HG03520 (cell line): ENCODE data around the gene KDM4C.

Experiments used
- ATAC-seq: cut with Tn5 transposase; IDR thresholded peaks from one replicate; pipeline ENCODE4 v1.9.1; 2021; ENCODE audit warnings: mild to moderate bottlenecking, moderate library complexity; ENCODE audit not compliant: unreplicated experiment

Gene KDM4C

GRCh38 chr9:6899274-6899673, 141.5 kb downstream of the KDM4C start:
- no peak for ATAC-seq

DNA sequence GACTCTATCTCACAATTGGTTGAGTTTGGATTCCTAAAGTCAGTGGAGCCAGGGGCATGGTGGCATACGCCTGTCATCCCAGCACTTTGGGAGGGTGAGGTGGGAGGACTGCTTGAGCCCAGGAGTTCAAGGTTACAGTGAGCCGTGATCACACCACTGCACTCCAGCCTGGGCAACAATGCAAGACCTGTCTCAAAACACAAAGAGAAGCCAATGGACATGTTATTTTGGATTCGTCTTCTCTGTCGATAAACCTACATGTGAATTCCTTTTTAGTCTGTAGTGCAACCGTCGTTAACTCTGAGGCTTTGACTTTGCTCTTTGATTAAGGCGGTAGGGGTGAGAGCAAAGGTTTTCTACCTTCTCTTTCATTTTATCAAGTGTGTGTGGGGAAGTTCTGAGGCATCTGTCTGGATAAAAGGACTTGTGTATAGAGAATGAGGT, 142.7 kb downstream of the KDM4C start:
- ATAC-seq = no peak

DNA sequence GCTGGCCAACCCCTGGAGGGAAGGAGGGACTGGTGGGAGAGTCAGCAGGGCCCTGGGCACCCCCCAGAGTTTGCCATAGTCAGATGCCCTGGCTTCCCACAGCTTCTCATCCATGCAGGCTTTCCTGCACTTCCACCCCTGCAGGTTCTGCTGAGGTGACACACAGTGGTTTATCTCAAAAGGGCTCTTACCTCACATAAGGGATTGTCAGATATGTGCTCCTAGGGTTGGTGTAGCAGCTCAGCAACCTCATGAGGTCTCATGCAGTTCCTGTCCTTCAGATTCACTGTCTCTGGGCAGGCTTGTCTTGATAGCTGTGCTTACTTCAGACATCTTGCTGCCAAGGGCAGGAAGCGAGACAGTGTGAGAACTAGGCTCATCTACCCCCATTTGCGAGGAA, 143.4 kb downstream of the KDM4C start:
- no peak for ATAC-seq

- no peak for ATAC-seq
These were observed 144.7 kb downstream of the KDM4C start for GRCh38 chr9:6902423-6902822.

DNA sequence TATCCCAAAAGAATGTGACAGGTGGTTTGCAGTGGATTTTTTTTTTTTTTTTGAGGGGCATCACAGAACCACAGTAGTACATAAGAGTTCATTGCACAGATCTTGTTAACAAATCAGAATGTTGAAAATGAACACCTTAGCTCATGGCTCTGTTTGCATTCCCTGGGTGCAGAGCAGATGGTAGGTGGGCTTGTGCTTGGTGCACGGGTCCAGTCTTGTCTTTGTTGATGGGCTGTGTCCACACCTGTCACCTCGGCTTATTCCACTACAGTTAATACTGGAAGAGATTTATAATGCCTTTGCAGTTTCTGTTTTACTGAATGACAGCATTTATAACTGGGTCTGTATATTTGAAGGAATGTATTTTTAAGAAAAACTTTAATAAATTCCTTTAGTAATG, 146.6 kb downstream of the KDM4C start:
- no peak for ATAC-seq

- ATAC-seq = no peak
These were observed 148.1 kb downstream of the KDM4C start for GRCh38 chr9:6905850-6906375.

- ATAC-seq = no peak
These were observed 150.1 kb downstream of the KDM4C start for GRCh38 chr9:6907772-6908381.

GRCh38 chr9:6909181-6909580, 151.4 kb downstream of the KDM4C start:
- no peak for ATAC-seq

- ATAC-seq = no peak
These were observed 152.3 kb downstream of the KDM4C start for GRCh38 chr9:6910032-6910431.

DNA sequence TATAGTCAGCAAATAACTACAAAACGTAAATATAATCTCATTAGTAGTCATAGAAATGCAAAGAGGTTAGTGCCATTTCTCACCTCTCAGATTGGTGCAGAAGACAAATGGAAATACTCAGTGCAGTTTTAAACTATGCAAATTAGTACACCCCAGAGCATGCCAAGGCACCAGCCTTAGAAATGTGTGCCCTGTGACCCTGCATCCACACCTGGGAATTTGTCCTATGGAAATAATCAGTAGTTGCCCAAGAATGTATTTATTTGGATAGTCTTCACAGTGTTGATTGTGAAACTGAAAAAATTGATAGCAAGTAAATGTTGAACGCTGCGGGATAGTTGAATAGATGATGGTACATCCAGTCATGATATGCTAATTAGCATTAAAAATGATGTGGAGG, 152.7 kb downstream of the KDM4C start:
- ATAC-seq = no peak

GRCh38 chr9:6911901-6912638, 154.3 kb downstream of the KDM4C start:
- no peak for ATAC-seq

DNA sequence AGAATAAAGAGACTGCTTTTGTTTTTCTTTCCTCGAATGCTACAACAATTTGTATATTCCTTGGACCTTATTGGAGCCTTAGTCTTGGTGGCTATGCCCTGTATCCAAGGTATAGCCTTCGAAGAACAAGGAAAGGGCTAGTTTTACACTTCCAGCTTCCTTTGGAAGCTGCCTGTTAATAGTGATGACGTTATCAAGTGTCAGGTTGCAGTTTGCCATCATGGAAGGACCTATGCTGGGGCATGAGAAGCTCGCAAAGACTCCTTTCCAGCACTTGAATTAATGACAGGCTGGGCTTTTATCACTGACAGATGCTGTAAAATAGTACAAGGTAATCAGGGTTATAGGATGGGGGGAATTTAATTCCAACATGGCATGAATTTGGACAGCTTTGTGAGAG, 157.9 kb downstream of the KDM4C start:
- ATAC-seq = no peak

DNA sequence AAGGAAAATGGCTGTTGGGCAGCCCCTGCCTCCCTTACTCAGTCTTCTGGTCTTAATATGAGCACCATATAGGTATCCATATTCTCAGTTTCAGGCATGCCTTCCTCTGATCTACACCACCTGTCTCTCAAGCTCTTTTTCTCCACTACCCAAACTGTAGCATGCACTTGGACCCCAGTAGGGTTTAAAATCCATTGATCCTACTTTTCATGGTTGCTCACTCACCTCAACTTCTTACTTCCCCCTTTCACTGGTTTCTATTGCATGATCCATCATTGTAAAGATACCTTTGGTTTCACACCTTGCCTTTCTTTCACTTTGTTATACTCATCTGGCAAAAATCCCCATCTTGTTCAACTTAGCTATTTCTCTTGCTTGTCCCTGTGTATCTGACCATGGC, 159.4 kb downstream of the KDM4C start:
- peak; percentile 83 for ATAC-seq

GRCh38 chr9:6920041-6920440, 162.3 kb downstream of the KDM4C start:
- ATAC-seq = no peak

GRCh38 chr9:6921315-6921714, 163.5 kb downstream of the KDM4C start:
- no peak for ATAC-seq

DNA sequence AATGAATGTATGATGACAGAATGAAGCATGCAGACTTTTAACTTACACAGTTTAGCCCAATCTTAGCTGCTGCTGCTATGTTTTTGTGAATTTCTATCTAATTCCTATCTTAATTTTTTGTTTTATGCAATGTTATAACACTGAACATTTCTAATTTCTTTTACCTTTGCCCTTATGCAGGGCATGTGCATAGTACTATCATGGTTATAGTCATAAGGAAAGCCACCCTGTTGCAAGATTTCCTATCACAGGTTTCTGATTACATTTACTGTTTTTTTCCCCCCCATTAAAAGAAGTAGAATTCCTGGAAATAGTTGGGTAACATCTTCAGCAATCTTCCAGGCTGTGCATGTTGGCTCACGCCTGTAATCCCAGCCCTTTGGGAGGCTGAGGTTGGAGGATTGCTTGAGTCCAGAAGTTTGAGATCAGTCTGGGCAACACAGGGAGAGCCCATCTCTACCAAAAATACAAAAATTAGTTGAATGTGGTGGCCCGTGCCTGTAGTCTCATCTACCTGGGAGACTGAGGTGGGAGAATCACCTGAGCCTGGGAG, 164.4 kb downstream of the KDM4C start:
- no peak for ATAC-seq

DNA sequence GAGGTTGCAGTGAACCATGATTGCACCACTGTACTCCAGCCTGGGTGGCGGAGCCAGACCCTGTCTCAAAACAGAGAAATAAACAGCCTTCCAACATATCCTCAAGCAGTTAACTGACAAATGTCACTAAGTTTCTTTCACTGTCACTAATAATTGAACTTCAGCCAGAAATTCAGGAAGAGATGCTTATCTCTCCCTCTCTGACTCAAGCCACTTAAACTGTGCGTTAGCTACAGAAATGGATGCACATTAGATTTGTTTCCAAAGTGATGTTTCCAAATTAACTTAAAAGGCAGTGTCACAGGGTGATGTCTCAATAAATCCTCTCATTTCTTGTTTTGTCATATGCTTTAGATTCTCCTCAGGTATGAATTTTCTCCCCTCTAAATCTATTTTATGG, 164.9 kb downstream of the KDM4C start:
- no peak for ATAC-seq

- ATAC-seq = no peak
These were observed 165.3 kb downstream of the KDM4C start for GRCh38 chr9:6923086-6923485.

DNA sequence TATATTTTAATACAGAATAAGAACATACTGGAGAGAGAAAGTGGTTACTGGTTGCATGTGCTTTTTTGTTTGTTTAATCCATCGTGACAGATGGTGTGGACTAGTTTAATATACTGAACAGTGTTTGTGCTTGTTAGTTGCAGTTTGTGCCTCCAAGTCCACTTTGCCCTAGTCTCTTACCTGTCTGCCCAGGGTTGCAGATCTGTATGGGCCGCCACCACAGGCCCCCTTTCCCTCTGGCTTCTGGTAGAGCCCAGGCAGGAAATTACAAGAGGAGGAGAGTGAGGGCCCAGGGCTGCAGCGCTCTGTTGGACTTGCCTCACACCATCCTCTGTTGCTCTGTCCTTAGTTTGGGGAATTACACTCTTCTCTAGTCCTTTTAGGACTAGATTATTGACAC, 166.4 kb downstream of the KDM4C start:
- ATAC-seq = no peak

DNA sequence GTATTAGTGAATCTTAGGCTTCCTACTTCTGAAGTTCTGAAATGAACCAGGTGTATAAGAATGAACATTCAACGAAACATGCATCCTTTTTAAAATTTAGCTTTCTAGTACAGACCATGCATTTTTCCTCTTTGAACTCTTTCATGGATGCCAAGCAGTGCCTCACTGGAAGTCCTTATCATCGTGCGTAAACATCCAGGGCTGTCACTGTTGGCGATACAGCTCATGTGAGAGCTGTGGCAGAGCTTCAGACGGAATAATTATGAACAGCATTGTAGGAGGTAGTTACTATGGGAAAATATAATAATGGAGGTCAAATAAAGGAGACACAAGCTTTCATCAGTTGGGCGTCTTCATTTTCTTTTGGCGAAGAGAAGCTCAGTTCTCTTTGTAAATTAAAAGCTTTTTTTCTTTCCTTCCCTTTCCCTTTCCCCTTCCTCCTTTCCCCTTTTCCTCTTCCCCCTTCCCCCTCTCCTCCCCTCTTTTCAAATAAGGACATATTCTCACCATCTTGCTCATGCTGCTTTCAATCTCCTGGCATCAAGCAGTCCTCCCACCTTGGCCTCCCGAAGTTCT, 167.3 kb downstream of the KDM4C start:
- no peak for ATAC-seq

GRCh38 chr9:6925836-6926235, 168.1 kb downstream of the KDM4C start:
- ATAC-seq = no peak

- ATAC-seq = no peak
These were observed 168.7 kb downstream of the KDM4C start for GRCh38 chr9:6926436-6926835.
